ENCODE measurements around the gene APLP1. TPM values are rescaled to one million over a fixed set of nuclear protein-coding genes. Genes with fewer than 3 reads are reported as not detected.

Gene APLP1
- total and polyA plus RNA-seq, 9 donors, result 0.55 to 10.1 (median 1.6) TPM

DNA sequence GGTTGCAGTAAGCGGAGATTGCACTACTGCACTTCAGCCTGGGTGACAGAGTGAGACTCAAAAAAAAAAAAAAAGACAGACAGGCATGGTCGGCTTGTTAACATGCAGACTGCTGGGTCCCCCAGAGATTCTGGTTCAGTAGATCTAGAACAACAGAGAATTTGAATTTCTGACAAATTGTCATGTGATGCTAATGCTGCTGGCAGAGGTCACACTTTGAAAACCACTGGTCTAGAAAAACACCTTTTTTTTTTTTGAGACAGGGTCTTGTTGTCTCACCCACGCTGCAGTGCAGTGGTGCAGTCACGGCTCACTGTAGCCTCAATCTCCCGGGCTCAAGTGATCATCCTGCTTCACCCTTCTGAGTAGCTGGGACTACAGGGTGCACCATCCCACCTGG, 60.1 kb downstream of the APLP1 start:
- Histone ChIP-seq H3K36me3 (no peaks in the 10 kb centered on the region), H3K27ac (no peak overlapping the region), H3K9me3 (peaks cover 0 to 5% of the 10 kb centered on the region in 2 donors), H3K4me3 (no peak overlapping the region), H3K27me3 (no peaks in the 10 kb centered on the region), H3K4me1 (ENCODE audit: insufficient read depth) (no peaks in the 10 kb centered on the region)
- 75 to 78% (median 75%) methylated on average over 5 of the region's 5 CpGs for WGBS, 3 donors
- TF ChIP-seq POLR2A (IDR thresholded peaks at IDR 0.05) (no peak), CTCF (IDR thresholded peaks at IDR 0.05) (no peak), EP300 (IDR thresholded peaks at IDR 0.05) (no peak)
- intact Hi-C loops (cut with DNase I), result loop anchor here in 2 of 4 donors (5.0 to 10.0 kb wide), 2 partner anchors 46 to 144 kb away; no protein-coding TSS in a partner anchor
- no peak for DNase-seq

Small RNA genes lying within 50 kb of the gene (small RNA-seq; reads per million reads assigned to genes)
- gene RN7SL402P, result not detected

Other genes with a start within 250 kb of the APLP1 start
- gene RBM42, start 239.5 kb upstream of the APLP1 start, total RNA-seq, result 10 to 100 TPM; 43.0 to 90.4 (median 78.1) TPM
- 10 to 100 TPM in 1 of 2 donors, 1 to 10 TPM in 1; 6.1 to 68.0 TPM for gene RBM42, start 239.5 kb upstream of the APLP1 start, polyA plus RNA-seq
- 1 to 10 TPM in 5 of 7 donors, under 1 TPM in 2; 0.79 to 2.5 (median 1.4) TPM for gene ETV2, start 226.8 kb upstream of the APLP1 start, total RNA-seq
- gene ETV2, start 226.8 kb upstream of the APLP1 start, polyA plus RNA-seq, result 1 to 10 TPM in 1 of 2 donors, not detected in 1; 1.9 TPM
- 100 to 1,000 TPM; 181 to 320 (median 243) TPM for gene COX6B1, start 220.3 kb upstream of the APLP1 start, total RNA-seq
- 100 to 1,000 TPM; 466 to 601 TPM for gene COX6B1, start 220.3 kb upstream of the APLP1 start, polyA plus RNA-seq
- not detected for gene UPK1A, start 202.1 kb upstream of the APLP1 start, total RNA-seq
- under 1 TPM; 0.06 to 0.20 TPM for gene UPK1A, start 202.1 kb upstream of the APLP1 start, polyA plus RNA-seq
- under 1 TPM in 1 of 7 donors, not detected in 6; 0.41 TPM for gene ZBTB32, start 164.0 kb upstream of the APLP1 start, total RNA-seq
- not detected for gene ZBTB32, start 164.0 kb upstream of the APLP1 start, polyA plus RNA-seq
- gene KMT2B, start 150.6 kb upstream of the APLP1 start, total RNA-seq, result 10 to 100 TPM; 13.0 to 53.7 (median 38.4) TPM
- 10 to 100 TPM in 1 of 2 donors, 1 to 10 TPM in 1; 8.8 to 27.2 TPM for gene KMT2B, start 150.6 kb upstream of the APLP1 start, polyA plus RNA-seq
- gene IGFLR1, start 126.1 kb upstream of the APLP1 start, total RNA-seq, result 10 to 100 TPM in 3 of 7 donors, 1 to 10 TPM in 4; 3.6 to 12.8 (median 7.6) TPM
- 1 to 10 TPM in 1 of 2 donors, under 1 TPM in 1; 0.93 to 9.0 TPM for gene IGFLR1, start 126.1 kb upstream of the APLP1 start, polyA plus RNA-seq
- 10 to 100 TPM; 16.7 to 37.5 (median 25.6) TPM for gene U2AF1L4, start 123.2 kb upstream of the APLP1 start, total RNA-seq
- 10 to 100 TPM; 16.7 to 37.7 TPM for gene U2AF1L4, start 123.2 kb upstream of the APLP1 start, polyA plus RNA-seq
- gene PSENEN, start 122.9 kb upstream of the APLP1 start, total RNA-seq, result 10 to 100 TPM; 23.4 to 90.4 (median 44.9) TPM
- 10 to 100 TPM; 34.0 to 44.6 TPM for gene PSENEN, start 122.9 kb upstream of the APLP1 start, polyA plus RNA-seq
- gene LIN37, start 120.0 kb upstream of the APLP1 start, total RNA-seq, result 10 to 100 TPM; 14.5 to 25.6 (median 19.1) TPM
- 10 to 100 TPM in 1 of 2 donors, 1 to 10 TPM in 1; 9.8 to 24.1 TPM for gene LIN37, start 120.0 kb upstream of the APLP1 start, polyA plus RNA-seq
- gene HSPB6, start 111.5 kb upstream of the APLP1 start, total RNA-seq, result 100 to 1,000 TPM in 6 of 7 donors, 10 to 100 TPM in 1; 44.9 to 276 (median 232) TPM
- 100 to 1,000 TPM; 101 to 434 TPM for gene HSPB6, start 111.5 kb upstream of the APLP1 start, polyA plus RNA-seq
- gene PROSER3, start 110.4 kb upstream of the APLP1 start, total RNA-seq, result 10 to 100 TPM in 5 of 7 donors, 1 to 10 TPM in 2; 3.3 to 59.0 (median 32.0) TPM
- gene PROSER3, start 110.4 kb upstream of the APLP1 start, polyA plus RNA-seq, result 10 to 100 TPM; 12.6 to 12.9 TPM
- gene ARHGAP33, start 93.0 kb upstream of the APLP1 start, total RNA-seq, result 10 to 100 TPM; 14.7 to 52.7 (median 46.1) TPM
- 10 to 100 TPM in 1 of 2 donors, under 1 TPM in 1; 0.95 to 18.5 TPM for gene ARHGAP33, start 93.0 kb upstream of the APLP1 start, polyA plus RNA-seq
- under 1 TPM in 1 of 7 donors, not detected in 6; 0.41 TPM for gene PRODH2, start 55.7 kb upstream of the APLP1 start, total RNA-seq
- gene PRODH2, start 55.7 kb upstream of the APLP1 start, polyA plus RNA-seq, result not detected
- gene NPHS1, start 16.1 kb upstream of the APLP1 start, total RNA-seq, result 1 to 10 TPM in 1 of 7 donors, under 1 TPM in 1, not detected in 5; 0.12 to 1.0 TPM
- gene NPHS1, start 16.1 kb upstream of the APLP1 start, polyA plus RNA-seq, result under 1 TPM in 1 of 2 donors, not detected in 1; 0.01 TPM
- gene KIRREL2, start 11.7 kb upstream of the APLP1 start, total RNA-seq, result under 1 TPM in 2 of 7 donors, not detected in 5; 0.12 to 0.15 TPM
- gene KIRREL2, start 11.7 kb upstream of the APLP1 start, polyA plus RNA-seq, result under 1 TPM; 0.02 to 0.05 TPM
- 10 to 100 TPM; 10.4 to 23.7 (median 14.6) TPM for gene NFKBID, start 32.0 kb downstream of the APLP1 start, total RNA-seq
- gene NFKBID, start 32.0 kb downstream of the APLP1 start, polyA plus RNA-seq, result 1 to 10 TPM; 4.8 to 5.0 TPM
- gene HCST, start 34.0 kb downstream of the APLP1 start, total RNA-seq, result 1 to 10 TPM in 6 of 7 donors, under 1 TPM in 1; 0.92 to 6.3 (median 5.5) TPM
- gene HCST, start 34.0 kb downstream of the APLP1 start, polyA plus RNA-seq, result 1 to 10 TPM; 8.5 to 9.2 TPM
- gene TYROBP, start 39.7 kb downstream of the APLP1 start, total RNA-seq, result 10 to 100 TPM in 6 of 7 donors, 1 to 10 TPM in 1; 9.2 to 41.5 (median 31.4) TPM
- 100 to 1,000 TPM in 1 of 2 donors, 10 to 100 TPM in 1; 55.1 to 135 TPM for gene TYROBP, start 39.7 kb downstream of the APLP1 start, polyA plus RNA-seq
- gene LRFN3, start 67.8 kb downstream of the APLP1 start, total RNA-seq, result 10 to 100 TPM; 10.6 to 31.2 (median 21.9) TPM
- gene LRFN3, start 67.8 kb downstream of the APLP1 start, polyA plus RNA-seq, result 10 to 100 TPM in 1 of 2 donors, 1 to 10 TPM in 1; 6.4 to 13.4 TPM
- gene SDHAF1, start 126.6 kb downstream of the APLP1 start, total RNA-seq, result 10 to 100 TPM; 17.0 to 78.6 (median 20.2) TPM
- 10 to 100 TPM; 11.2 to 21.6 TPM for gene SDHAF1, start 126.6 kb downstream of the APLP1 start, polyA plus RNA-seq
- gene SYNE4, start 140.2 kb downstream of the APLP1 start, total RNA-seq, result 1 to 10 TPM in 4 of 7 donors, under 1 TPM in 3; 0.43 to 2.6 (median 1.7) TPM
- under 1 TPM; 0.37 to 0.48 TPM for gene SYNE4, start 140.2 kb downstream of the APLP1 start, polyA plus RNA-seq
- 10 to 100 TPM; 12.7 to 25.5 (median 18.6) TPM for gene ALKBH6, start 145.6 kb downstream of the APLP1 start, total RNA-seq
- gene ALKBH6, start 145.6 kb downstream of the APLP1 start, polyA plus RNA-seq, result 10 to 100 TPM; 17.7 to 18.3 TPM
- 10 to 100 TPM; 16.1 to 82.5 (median 54.9) TPM for gene CLIP3, start 164.3 kb downstream of the APLP1 start, total RNA-seq
- gene CLIP3, start 164.3 kb downstream of the APLP1 start, polyA plus RNA-seq, result 10 to 100 TPM; 34.3 to 91.3 TPM
- 1 to 10 TPM; 5.3 to 7.9 (median 6.5) TPM for gene THAP8, start 185.7 kb downstream of the APLP1 start, total RNA-seq
- gene THAP8, start 185.7 kb downstream of the APLP1 start, polyA plus RNA-seq, result 1 to 10 TPM; 1.9 to 5.9 TPM
- 1 to 10 TPM in 2 of 7 donors, under 1 TPM in 5; 0.24 to 1.0 (median 0.69) TPM for gene WDR62, start 186.3 kb downstream of the APLP1 start, total RNA-seq
- gene WDR62, start 186.3 kb downstream of the APLP1 start, polyA plus RNA-seq, result under 1 TPM; 0.18 to 0.51 TPM
- gene OVOL3, start 242.6 kb downstream of the APLP1 start, total RNA-seq, result not detected
- gene OVOL3, start 242.6 kb downstream of the APLP1 start, polyA plus RNA-seq, result not detected
- 10 to 100 TPM; 61.4 to 84.8 (median 70.0) TPM for gene POLR2I, start 246.3 kb downstream of the APLP1 start, total RNA-seq
- 10 to 100 TPM; 49.4 to 73.8 TPM for gene POLR2I, start 246.3 kb downstream of the APLP1 start, polyA plus RNA-seq
- 100 to 1,000 TPM in 6 of 7 donors, 10 to 100 TPM in 1; 94.3 to 160 (median 144) TPM for gene TBCB, start 246.9 kb downstream of the APLP1 start, total RNA-seq
- gene TBCB, start 246.9 kb downstream of the APLP1 start, polyA plus RNA-seq, result 100 to 1,000 TPM; 124 to 175 TPM

All from ovary (tissue), 9 donors.